Esophagus muscularis mucosa (tissue), 4 donors: ENCODE measurements around the gene NCAPH2. TPM values are rescaled to one million over a fixed set of nuclear protein-coding genes. Genes with fewer than 3 reads are reported as not detected.

Source experiments
- DNase-seq: peaks from one replicate; pipeline ENCODE4 v3.0.0-alpha.2; 2017; ENCODE audit errors: extremely low spot score
- H3K27ac ChIP-seq, 4 donors: fragments of 200-600 bp; sonication (generic); replicated peaks in 1 of 4; 1 replicate in 3 of 4; 2 replicates in 1 of 4; pipeline ENCODE4 v1.5.1; 2016 to 2019; ENCODE audit warnings: mild to moderate bottlenecking in 1 of 4
- H3K27me3 ChIP-seq, 4 donors: fragments of 200-600 bp; sonication (generic); one replicate each; pipeline versions ENCODE4 v1.5.1 to v1.6.0; 2016 to 2019
- H3K36me3 ChIP-seq, 4 donors: fragments of 200-600 bp; sonication (generic); one replicate each; pipeline ENCODE4 v1.5.1; 2016 to 2019
- H3K4me1 ChIP-seq, 4 donors: fragments of 200-600 bp; sonication (generic); one replicate each; pipeline ENCODE4 v1.5.1; 2016 to 2019
- H3K4me3 ChIP-seq, 4 donors: fragments of 200-600 bp; sonication (generic); 1 replicate in 2 of 4; 2 replicates in 2 of 4; pipeline ENCODE4 v1.5.1; 2016 to 2019; ENCODE audit warnings: mild to moderate bottlenecking in 4 of 4, moderate library complexity in 1 of 4
- H3K9me3 ChIP-seq, 4 donors: fragments of 200-600 bp; sonication (generic); 1 replicate in 3 of 4; 2 replicates in 1 of 4; pipeline ENCODE4 v1.5.1; 2016 to 2019
- CTCF ChIP-seq, 3 experiments: fragments of 200-600 bp in 2 of 3; fragments of 450-650 bp in 1 of 3; sonication (generic) in 2 of 3; IDR thresholded peaks; one replicate each; pipeline ENCODE4 v1.5.1; 2017 to 2019; ENCODE audit warnings: antibody characterized with exemption in 3 of 3, mild to moderate bottlenecking in 2 of 3, moderate library complexity in 1 of 3
- EP300 ChIP-seq: sonication (generic); formaldehyde crosslinking; IDR thresholded peaks from one replicate; pipeline ENCODE4 v1.6.1; 2017; ENCODE audit warnings: antibody characterized with exemption
- POLR2A ChIP-seq: fragments of 450-650 bp; IDR thresholded peaks from one replicate; pipeline ENCODE4 v1.6.1; 2017; ENCODE audit warnings: antibody characterized with exemption, moderate library complexity, mild to moderate bottlenecking, low read depth
- POLR2AphosphoS5 ChIP-seq, 2 donors: sonication (generic); formaldehyde crosslinking; IDR thresholded peaks; one replicate each; pipeline ENCODE4 v1.6.1; 2017; ENCODE audit warnings: antibody characterized with exemption in 2 of 2
- WGBS: methylation state at CpG from one replicate; pipeline ENCODE4 v1.1.5; 2018; 5-methylcytosine and 5-hydroxymethylcytosine counted together
- intact Hi-C: fragments of 100-400 bp; cut with DNase I; formaldehyde crosslinking; loops from one replicate; pipeline ENCODE4 v1.15.1; 2023
- total RNA-seq, 4 donors: library from RNA; depleted of rRNA; stranded (reverse); fragments of >200 nt; gene quantifications; one replicate each; pipeline versions ENCODE4 v1.1.0 to v1.2.1, GENCODE V29; 2016

The NCAPH2 gene
- total RNA-seq, 4 donors from 2014 or later, result 30.3 to 44.6 (median 41.7) TPM

- WGBS, result 97% methylated on average over 6 of the region's 26 CpGs
Measured at GRCh38 chr22:50503475-50504145, 4.4 kb upstream of the NCAPH2 start.

GRCh38 chr22:50504369-50505211, 3.4 kb upstream of the NCAPH2 start:
- WGBS, result 96% methylated on average over 29 of the region's 44 CpGs
- Histone ChIP-seq H3K27me3 (no peaks in the 10 kb centered on the region), H3K9me3 (no peaks in the 10 kb centered on the region), H3K4me3 (no peak overlapping the region), H3K4me1 (peaks cover 26 to 41% (median 32%) of the 10 kb centered on the region in 4 donors), H3K36me3 (peaks cover 31 to 43% (median 40%) of the 10 kb centered on the region in 4 donors), H3K27ac (no peak overlapping the region)
- TF ChIP-seq CTCF (IDR thresholded peaks at IDR 0.05) (no peak), POLR2A (no peak), EP300 (no peak)
- intact Hi-C loops, result loop anchor here (5.0 kb wide), 2 partner anchors 32 to 63 kb away; no protein-coding TSS in a partner anchor
- DNase-seq, result no peak

More at GRCh38 chr22:50503475-50504145, 4.4 kb upstream of the NCAPH2 start:
- H3K27ac ChIP-seq, result no peak overlapping the region
- H3K4me3 ChIP-seq, result no peak overlapping the region
- H3K9me3 ChIP-seq, result no peaks in the 10 kb centered on the region
- H3K27me3 ChIP-seq, result no peaks in the 10 kb centered on the region
- peaks cover 16 to 31% (median 23%) of the 10 kb centered on the region in 4 donors for H3K4me1 ChIP-seq
- H3K36me3 ChIP-seq, result peaks cover 31 to 43% (median 40%) of the 10 kb centered on the region in 4 donors
- no peak for TF ChIP-seq EP300
- no peak for TF ChIP-seq CTCF (IDR thresholded peaks at IDR 0.05)
- TF ChIP-seq POLR2A, result no peak
- no peak for TF ChIP-seq POLR2AphosphoS5 (IDR thresholded peaks at IDR 0.05)
- no peak for DNase-seq
- intact Hi-C loops, result no loop called here

- peaks cover 27 to 44% (median 35%) of the 10 kb centered on the region in 4 donors for H3K4me1 ChIP-seq
- TF ChIP-seq POLR2AphosphoS5 (IDR thresholded peaks at IDR 0.05), result no peak
- no peak for TF ChIP-seq CTCF (IDR thresholded peaks at IDR 0.05)
- TF ChIP-seq POLR2A, result no peak
- no peak for TF ChIP-seq EP300
- no peaks in the 10 kb centered on the region for H3K27me3 ChIP-seq
- no peak for DNase-seq
- no peak overlapping the region for H3K4me3 ChIP-seq
- no peak overlapping the region for H3K27ac ChIP-seq
- WGBS, result 90% methylated on average over 13 of the region's 14 CpGs
- peaks cover 31 to 45% (median 40%) of the 10 kb centered on the region in 4 donors for H3K36me3 ChIP-seq
- H3K9me3 ChIP-seq, result no peaks in the 10 kb centered on the region
- intact Hi-C loops, result loop anchor here (5.0 kb wide), 2 partner anchors 33 to 62 kb away; no protein-coding TSS in a partner anchor
Measured at GRCh38 chr22:50505276-50505775, 2.7 kb upstream of the NCAPH2 start.

GRCh38 chr22:50505776-50506610, 2.0 kb upstream of the NCAPH2 start:
- intact Hi-C loops, result loop anchor here (5.0 kb wide), 2 partner anchors 34 to 61 kb away; no protein-coding TSS in a partner anchor
- H3K4me1 ChIP-seq, result peaks cover 27 to 44% (median 35%) of the 10 kb centered on the region in 4 donors
- H3K27ac ChIP-seq, result peak overlapping the region in 1 of 4 donors; percentile 83

More at GRCh38 chr22:50505776-50506610, 2.0 kb upstream of the NCAPH2 start:
- DNase-seq, result no peak
- Histone ChIP-seq H3K4me3 (peak overlapping the region; percentile 73 to 98 (median 86)), H3K9me3 (no peaks in the 10 kb centered on the region), H3K27me3 (no peaks in the 10 kb centered on the region), H3K36me3 (peaks cover 31 to 52% (median 40%) of the 10 kb centered on the region in 4 donors)
- WGBS, result 83% methylated on average over 24 of the region's 41 CpGs
- no peak for TF ChIP-seq POLR2AphosphoS5 (IDR thresholded peaks at IDR 0.05)
- TF ChIP-seq POLR2A, result no peak
- TF ChIP-seq EP300, result no peak
- TF ChIP-seq CTCF (IDR thresholded peaks at IDR 0.05), result no peak
